ENCODE results near the gene TMEM215.
"Not testable (repeated sequence)": the region's sequence is repeated elsewhere in the genome, so short reads cannot be mapped to it uniquely, and the experiment has no call there.

The TMEM215 gene

GRCh38 chr9:32796015-32796414, 12.7 kb downstream of the TMEM215 start:
- H3K4me3 ChIP-seq; DNase-seq (ENCODE audit: low spot score in 2 of 2); H3K27me3 ChIP-seq (ENCODE audit: low read depth); H3K9me3 ChIP-seq; H3K36me3 ChIP-seq (replicated peaks); in situ Hi-C loops (cut with MboI; ENCODE audit: low sequenced_read_pairs); H3K4me1 ChIP-seq: not testable (repeated sequence)

GRCh38 chr9:32801530-32801929, 18.2 kb downstream of the TMEM215 start:
- H3K27me3 ChIP-seq (ENCODE audit: low read depth) = peaks cover 2% of the 10 kb centered on the region; the same call in 1 of the 2 replicates
- in situ Hi-C loops (cut with MboI; ENCODE audit: low sequenced_read_pairs) = no loop called here

GRCh38 chr9:32807217-32807616, 23.9 kb downstream of the TMEM215 start:
- Histone ChIP-seq H3K4me3 (no peak overlapping the region), H3K4me1 (no peaks in the 10 kb centered on the region), H3K36me3 (replicated peaks) (no peaks in the 10 kb centered on the region), H3K27me3 (ENCODE audit: low read depth) (no peaks in the 10 kb centered on the region), H3K9me3 (no peaks in the 10 kb centered on the region)
- DNase-seq (ENCODE audit: low spot score in 2 of 2) = no peak
- in situ Hi-C loops (cut with MboI; ENCODE audit: low sequenced_read_pairs) = no loop called here

More at GRCh38 chr9:32801530-32801929, 18.2 kb downstream of the TMEM215 start:
- H3K4me1 ChIP-seq = no peaks in the 10 kb centered on the region
- H3K4me3 ChIP-seq = no peak overlapping the region
- no peak for DNase-seq (ENCODE audit: low spot score in 2 of 2)
- H3K36me3 ChIP-seq (replicated peaks) = no peaks in the 10 kb centered on the region
- H3K9me3 ChIP-seq = no peaks in the 10 kb centered on the region; the same call in 1 of the 2 replicates

DNA sequence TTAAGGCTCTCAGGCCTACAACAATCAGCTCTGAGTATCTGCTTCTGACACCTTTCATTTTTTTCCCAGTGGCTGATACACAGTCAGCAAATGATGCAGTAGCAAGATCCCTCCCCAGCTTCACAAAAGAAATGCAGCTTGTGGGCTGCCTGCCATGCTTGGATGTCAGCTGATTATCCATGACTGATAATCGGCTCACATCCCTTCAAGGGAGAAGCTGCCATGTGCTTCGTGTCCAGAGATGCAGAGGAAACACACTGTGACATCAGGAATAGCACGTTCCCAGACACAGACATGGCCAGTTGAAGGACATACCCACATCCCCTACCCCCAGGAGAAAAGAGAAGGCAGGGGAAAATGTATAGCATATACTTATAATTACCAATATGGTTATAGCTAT, 27.9 kb downstream of the TMEM215 start:
- H3K9me3 ChIP-seq = no peaks in the 10 kb centered on the region
- no peaks in the 10 kb centered on the region for H3K36me3 ChIP-seq (replicated peaks)
- H3K4me1 ChIP-seq = no peaks in the 10 kb centered on the region
- DNase-seq (ENCODE audit: low spot score in 2 of 2) = no peak
- no peak overlapping the region for H3K4me3 ChIP-seq
- in situ Hi-C loops (cut with MboI; ENCODE audit: low sequenced_read_pairs) = no loop called here
- H3K27me3 ChIP-seq (ENCODE audit: low read depth) = peaks cover 6% of the 10 kb centered on the region

DNA sequence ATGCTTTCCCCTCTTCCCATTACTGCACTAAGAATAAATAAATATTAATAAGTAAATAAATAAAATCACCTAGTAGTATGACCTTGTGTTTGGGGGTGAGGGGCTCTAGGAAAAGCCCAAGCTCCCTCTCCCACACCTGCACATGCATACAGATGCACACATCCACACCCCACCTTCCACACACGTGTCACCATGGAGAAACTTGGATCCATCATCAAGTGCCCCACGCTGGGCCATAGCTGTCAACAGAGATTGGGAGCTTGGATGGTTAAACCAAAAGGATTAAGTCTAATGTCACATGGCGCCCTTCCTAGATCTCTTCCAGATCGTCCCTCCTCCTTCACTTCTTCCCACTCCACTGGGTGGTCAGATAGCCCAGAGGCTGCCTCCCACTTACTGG, 37.0 kb downstream of the TMEM215 start:
- no peak for DNase-seq (ENCODE audit: low spot score in 2 of 2)
- Histone ChIP-seq H3K27me3 (ENCODE audit: low read depth) (peaks cover 29% of the 10 kb centered on the region), H3K4me3 (no peak overlapping the region), H3K36me3 (replicated peaks) (no peaks in the 10 kb centered on the region), H3K4me1 (peaks cover 7% of the 10 kb centered on the region), H3K9me3 (no peaks in the 10 kb centered on the region)
- in situ Hi-C loops (cut with MboI; ENCODE audit: low sequenced_read_pairs) = no loop called here

DNA sequence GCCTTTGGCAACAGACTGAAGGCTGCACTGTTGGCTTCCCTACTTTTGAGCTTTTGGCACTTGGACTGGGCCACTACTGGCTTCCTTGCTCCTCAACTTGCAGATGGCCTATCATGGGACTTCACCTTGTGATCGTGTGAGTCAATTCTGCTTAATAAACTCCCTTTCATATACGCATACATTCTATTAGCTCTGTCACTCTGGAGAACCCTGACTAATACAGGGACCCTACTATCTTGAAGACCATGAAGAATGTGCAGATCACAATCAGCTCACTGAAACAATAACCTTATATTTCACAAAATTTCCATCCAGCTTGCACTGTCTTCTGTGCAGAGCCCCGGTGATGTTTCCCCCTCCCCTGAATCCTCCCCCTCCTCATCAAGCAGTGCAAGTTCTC, 39.8 kb downstream of the TMEM215 start:
- Histone ChIP-seq H3K36me3 (replicated peaks) (no peaks in the 10 kb centered on the region), H3K27me3 (ENCODE audit: low read depth) (peaks cover 4% of the 10 kb centered on the region; the same call in 1 of the 2 replicates), H3K4me3 (no peak overlapping the region), H3K9me3 (no peaks in the 10 kb centered on the region), H3K4me1 (peaks cover 24% of the 10 kb centered on the region)
- in situ Hi-C loops (cut with MboI; ENCODE audit: low sequenced_read_pairs) = no loop called here
- no peak for DNase-seq (ENCODE audit: low spot score in 2 of 2)

GRCh38 chr9:32823551-32823950, 40.2 kb downstream of the TMEM215 start:
- Histone ChIP-seq H3K9me3 (no peaks in the 10 kb centered on the region), H3K27me3 (ENCODE audit: low read depth) (no peaks in the 10 kb centered on the region), H3K4me1 (peaks cover 27% of the 10 kb centered on the region), H3K36me3 (replicated peaks) (no peaks in the 10 kb centered on the region), H3K4me3 (no peak overlapping the region)
- DNase-seq (ENCODE audit: low spot score in 2 of 2) = no peak
- in situ Hi-C loops (cut with MboI; ENCODE audit: low sequenced_read_pairs) = no loop called here

DNA sequence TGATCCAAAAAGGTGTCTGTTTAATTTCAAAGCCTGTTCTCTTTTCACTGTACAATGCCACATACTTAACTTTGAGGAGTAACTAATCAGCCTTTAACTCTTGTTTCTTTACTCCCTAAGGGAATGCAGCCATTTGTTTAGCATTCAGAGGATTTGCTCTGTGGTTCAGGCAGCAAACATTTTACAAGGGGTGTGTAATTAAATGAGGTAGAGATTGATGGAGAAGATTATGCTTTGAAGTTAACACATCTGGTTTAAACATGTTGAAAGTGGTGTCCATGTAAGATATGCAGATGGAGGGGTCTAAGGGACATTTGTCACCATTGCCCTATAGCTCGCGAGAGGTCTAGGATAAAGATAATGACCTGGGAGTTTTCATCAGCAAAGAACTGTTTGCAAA, 41.9 kb downstream of the TMEM215 start:
- no peak overlapping the region for H3K4me3 ChIP-seq
- H3K27me3 ChIP-seq (ENCODE audit: low read depth) = no peaks in the 10 kb centered on the region; the same call in 1 of the 2 replicates
- H3K4me1 ChIP-seq = peaks cover 36% of the 10 kb centered on the region
- no peaks in the 10 kb centered on the region for H3K36me3 ChIP-seq (replicated peaks)
- peak in 1 of 2 experiments; percentile 60 for DNase-seq (ENCODE audit: low spot score in 2 of 2)
- in situ Hi-C loops (cut with MboI; ENCODE audit: low sequenced_read_pairs) = no loop called here
- no peaks in the 10 kb centered on the region for H3K9me3 ChIP-seq

DNA sequence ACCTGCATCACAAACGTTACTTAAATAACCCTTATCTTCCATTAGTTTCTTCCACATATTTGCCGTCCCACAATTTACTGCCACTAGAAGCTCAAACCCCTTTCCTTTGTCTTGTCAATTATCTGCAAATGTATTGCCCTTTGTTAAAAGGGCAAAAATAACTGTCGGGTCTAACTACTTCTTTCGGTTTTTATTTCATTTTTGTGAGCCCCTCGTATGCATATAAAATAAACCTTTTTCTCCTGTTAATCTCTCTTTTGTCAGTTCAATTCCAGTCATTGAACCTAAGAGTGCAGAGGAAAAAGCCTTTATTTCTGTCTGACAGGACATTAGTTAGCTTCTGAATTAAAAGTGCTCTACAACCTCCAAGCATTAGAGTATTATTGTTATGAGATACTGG, 45.5 kb downstream of the TMEM215 start:
- Histone ChIP-seq H3K4me3 (no peak overlapping the region), H3K27me3 (ENCODE audit: low read depth) (peaks cover 3% of the 10 kb centered on the region)
- in situ Hi-C loops (cut with MboI; ENCODE audit: low sequenced_read_pairs) = no loop called here

DNA sequence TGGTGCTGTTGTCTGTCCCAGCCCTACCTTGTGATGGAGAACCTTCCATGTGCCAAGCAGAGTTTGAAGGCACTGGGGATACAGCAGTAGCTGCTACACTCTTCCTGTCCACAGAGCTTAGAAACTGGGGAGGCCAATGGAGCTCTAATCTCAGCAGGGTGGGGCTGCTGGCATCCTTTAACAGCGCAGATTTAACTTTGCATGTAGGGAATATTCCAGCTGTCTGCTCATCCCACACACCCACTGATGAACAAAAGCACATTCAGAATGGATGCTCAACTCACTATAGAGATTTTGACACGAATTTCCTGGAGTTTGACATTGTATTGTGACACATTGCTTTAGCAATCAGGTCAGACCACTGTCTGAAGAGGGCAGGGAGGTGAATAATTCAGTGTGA, 49.0 kb downstream of the TMEM215 start:
- in situ Hi-C loops (cut with MboI; ENCODE audit: low sequenced_read_pairs) = no loop called here
- peaks cover 3% of the 10 kb centered on the region for H3K27me3 ChIP-seq (ENCODE audit: low read depth)
- no peaks in the 10 kb centered on the region for H3K36me3 ChIP-seq (replicated peaks)
- peaks cover 20% of the 10 kb centered on the region for H3K4me1 ChIP-seq
- no peaks in the 10 kb centered on the region; the same call in 1 of the 2 replicates for H3K9me3 ChIP-seq
- DNase-seq (ENCODE audit: low spot score in 2 of 2) = no peak
- no peak overlapping the region for H3K4me3 ChIP-seq

More for the DNA sequence above, 45.5 kb downstream of the TMEM215 start:
- peak; percentile 32 to 100 for DNase-seq (ENCODE audit: low spot score in 2 of 2)
- H3K9me3 ChIP-seq = no peaks in the 10 kb centered on the region
- H3K4me1 ChIP-seq = peaks cover 36% of the 10 kb centered on the region
- H3K36me3 ChIP-seq (replicated peaks) = no peaks in the 10 kb centered on the region

Measured in HAP-1 (cell line).